ENCODE data around the gene PEX26. TPM values are rescaled to one million over a fixed set of nuclear protein-coding genes. Genes with fewer than 3 reads are reported as not detected.

The PEX26 gene
- total RNA-seq, 2 donors from 2014 or later, result 11.9 to 57.0 TPM

DNA sequence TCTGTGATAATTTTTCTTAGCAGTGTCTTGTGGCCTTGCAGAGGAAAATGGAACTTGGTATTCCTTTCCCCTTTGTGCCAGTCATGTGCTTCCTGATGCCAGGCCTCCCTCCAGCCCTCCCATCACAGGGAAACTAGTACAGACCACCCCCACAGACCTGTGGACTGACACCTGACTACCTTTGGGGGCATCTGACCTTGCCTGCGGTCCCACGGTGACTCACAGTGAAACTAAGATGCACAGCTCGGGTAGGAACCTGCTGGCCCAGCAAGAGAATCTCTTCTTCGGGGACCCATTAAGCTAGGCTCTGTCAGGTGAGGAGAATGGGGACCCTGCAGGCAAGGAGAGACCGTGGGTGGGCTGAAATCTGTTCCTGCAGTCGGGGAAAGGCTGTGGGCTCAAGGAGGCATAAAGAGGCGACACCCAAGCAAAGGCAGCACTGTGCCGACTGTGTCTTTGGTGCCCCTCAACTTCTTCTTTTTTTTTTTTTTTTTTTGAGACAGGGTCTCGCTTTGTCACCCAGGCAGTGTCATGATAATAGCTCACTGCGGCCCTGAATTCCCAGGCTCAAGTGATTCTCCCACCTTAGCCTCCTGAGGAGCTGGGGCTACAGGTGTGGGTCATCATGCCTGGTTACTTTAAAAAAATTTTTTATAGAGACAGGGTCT lies 20.8 kb upstream of the PEX26 start:
- no peaks in the 10 kb centered on the region for H3K27me3 ChIP-seq
- no peaks in the 10 kb centered on the region for H3K9me3 ChIP-seq
- no peaks in the 10 kb centered on the region for H3K36me3 ChIP-seq (replicated peaks in 1 of 2; ENCODE audit: insufficient read depth in 1 of 2, low read depth in 2 of 2)
- no peak overlapping the region for H3K4me3 ChIP-seq
- peak overlapping the region in 3 of 4 donors; percentile 67 to 79 (median 75) for H3K27ac ChIP-seq
- no peak for TF ChIP-seq POLR2A (IDR thresholded peaks at IDR 0.05)
- TF ChIP-seq, protein P1, sequence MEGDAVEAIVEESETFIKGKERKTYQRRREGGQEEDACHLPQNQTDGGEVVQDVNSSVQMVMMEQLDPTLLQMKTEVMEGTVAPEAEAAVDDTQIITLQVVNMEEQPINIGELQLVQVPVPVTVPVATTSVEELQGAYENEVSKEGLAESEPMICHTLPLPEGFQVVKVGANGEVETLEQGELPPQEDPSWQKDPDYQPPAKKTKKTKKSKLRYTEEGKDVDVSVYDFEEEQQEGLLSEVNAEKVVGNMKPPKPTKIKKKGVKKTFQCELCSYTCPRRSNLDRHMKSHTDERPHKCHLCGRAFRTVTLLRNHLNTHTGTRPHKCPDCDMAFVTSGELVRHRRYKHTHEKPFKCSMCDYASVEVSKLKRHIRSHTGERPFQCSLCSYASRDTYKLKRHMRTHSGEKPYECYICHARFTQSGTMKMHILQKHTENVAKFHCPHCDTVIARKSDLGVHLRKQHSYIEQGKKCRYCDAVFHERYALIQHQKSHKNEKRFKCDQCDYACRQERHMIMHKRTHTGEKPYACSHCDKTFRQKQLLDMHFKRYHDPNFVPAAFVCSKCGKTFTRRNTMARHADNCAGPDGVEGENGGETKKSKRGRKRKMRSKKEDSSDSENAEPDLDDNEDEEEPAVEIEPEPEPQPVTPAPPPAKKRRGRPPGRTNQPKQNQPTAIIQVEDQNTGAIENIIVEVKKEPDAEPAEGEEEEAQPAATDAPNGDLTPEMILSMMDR (IDR thresholded peaks at IDR 0.05), result no peak
- peak in 1 of 4 donors; percentile 20 for DNase-seq
- peaks cover 53% of the 10 kb centered on the region for H3K4me1 ChIP-seq
- WGBS, 2 donors, result 82% methylated on average over 10 of the region's 10 CpGs
- ATAC-seq, result no peak
- intact Hi-C loops (cut with DNase I), result no loop called here

GRCh38 chr22:18057568-18058209 lies 20.1 kb upstream of the PEX26 start:
- no peaks in the 10 kb centered on the region for H3K9me3 ChIP-seq
- DNase-seq (peak; percentile 83 to 95 (median 90)), ATAC-seq (peak; percentile 82)
- H3K27ac ChIP-seq, result peak overlapping the region; percentile 16 to 79 (median 58)
- intact Hi-C loops (cut with DNase I), result no loop called here
- no peaks in the 10 kb centered on the region for H3K36me3 ChIP-seq (replicated peaks in 1 of 2; ENCODE audit: insufficient read depth in 1 of 2, low read depth in 2 of 2)
- TF ChIP-seq, protein P1 (IDR thresholded peaks at IDR 0.05), result no peak
- peak in 1 of 3 donors; percentile 16 for TF ChIP-seq POLR2A (IDR thresholded peaks at IDR 0.05)
- no peak overlapping the region for H3K4me3 ChIP-seq
- H3K4me1 ChIP-seq, result peaks cover 61% of the 10 kb centered on the region
- 51 to 65% methylated on average over 3 to 4 of the region's 4 CpGs for WGBS, 2 donors
- H3K27me3 ChIP-seq, result no peaks in the 10 kb centered on the region

- 89 to 93% methylated on average over 7 of the region's 7 CpGs for WGBS, 2 donors
- TF ChIP-seq POLR2A (IDR thresholded peaks at IDR 0.05), result no peak
- TF ChIP-seq, protein P1 (IDR thresholded peaks at IDR 0.05), result no peak
- Histone ChIP-seq H3K9me3 (no peaks in the 10 kb centered on the region), H3K27me3 (no peaks in the 10 kb centered on the region), H3K4me1 (peaks cover 63% of the 10 kb centered on the region), H3K27ac (peak overlapping the region in 3 of 4 donors; percentile 16 to 79 (median 75)), H3K4me3 (no peak overlapping the region), H3K36me3 (replicated peaks in 1 of 2; ENCODE audit: insufficient read depth in 1 of 2, low read depth in 2 of 2) (no peaks in the 10 kb centered on the region)
- intact Hi-C loops (cut with DNase I), result no loop called here
- ATAC-seq (no peak), DNase-seq (no peak)
Measured at GRCh38 chr22:18058371-18059093, 19.3 kb upstream of the PEX26 start.

DNA sequence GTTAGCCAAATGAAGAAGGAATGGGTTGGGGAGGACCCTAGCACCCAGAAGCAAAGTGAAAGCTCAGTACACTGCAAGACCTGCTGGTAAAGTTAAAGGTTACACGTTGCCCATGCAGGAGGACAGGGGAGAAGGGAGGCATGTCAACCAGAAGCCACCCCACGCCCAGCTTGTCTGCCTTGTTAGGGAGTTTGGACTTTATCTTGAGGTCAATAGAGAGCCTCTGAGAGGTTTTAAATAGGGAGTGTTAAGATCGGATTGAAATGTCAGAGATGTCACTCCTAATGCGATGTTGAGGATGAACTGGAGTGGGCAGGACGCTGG lies 18.7 kb upstream of the PEX26 start:
- TF ChIP-seq, protein P1 (IDR thresholded peaks at IDR 0.05), result no peak
- TF ChIP-seq POLR2A (IDR thresholded peaks at IDR 0.05), result no peak
- 72 to 78% methylated on average over 5 of the region's 5 CpGs for WGBS, 2 donors
- H3K4me3 ChIP-seq, result no peak overlapping the region
- no peak for ATAC-seq
- no peak for DNase-seq
- H3K4me1 ChIP-seq, result peaks cover 63% of the 10 kb centered on the region
- no peaks in the 10 kb centered on the region for H3K27me3 ChIP-seq
- no peaks in the 10 kb centered on the region for H3K9me3 ChIP-seq
- H3K27ac ChIP-seq, result peak overlapping the region in 1 of 4 donors; percentile 75
- intact Hi-C loops (cut with DNase I), result no loop called here
- H3K36me3 ChIP-seq (replicated peaks in 1 of 2; ENCODE audit: insufficient read depth in 1 of 2, low read depth in 2 of 2), result no peaks in the 10 kb centered on the region
